UCSD-AML1 (cell line): ENCODE measurements around the gene YPEL2.

Experiments used
- DNase-seq: peaks from one replicate; lab custom pipeline; 2025; ENCODE audit not compliant: unreplicated experiment; lab: John Stamatoyannopoulos, UW

YPEL2 gene

DNA sequence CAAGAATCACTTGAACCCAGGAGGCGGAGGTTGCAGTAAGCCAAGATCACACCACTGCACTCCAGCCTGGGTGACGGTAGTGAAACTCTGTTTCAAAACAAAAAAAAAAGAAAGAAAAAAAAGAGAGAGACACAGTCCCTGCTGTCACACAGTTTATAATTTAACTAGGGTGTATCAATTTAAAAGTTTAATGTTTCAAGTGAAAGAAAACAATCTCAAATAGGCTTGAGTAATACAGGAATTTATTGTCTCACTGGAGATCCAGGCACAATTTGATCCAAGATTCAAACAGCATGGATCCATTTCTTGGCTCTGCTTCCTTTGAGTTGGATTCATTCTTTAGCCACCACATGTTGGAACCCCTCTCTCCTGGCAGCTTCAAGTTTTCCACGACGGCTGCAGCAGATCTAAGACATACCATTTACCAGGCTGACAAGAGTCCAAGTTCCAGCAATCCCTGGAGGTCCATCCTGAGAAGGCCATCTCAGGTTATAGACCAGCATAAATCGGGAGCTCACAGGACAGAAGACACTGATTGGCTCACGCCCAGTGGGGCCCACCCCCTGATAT, 97.5 kb downstream of the YPEL2 start:
- no peak for DNase-seq

- DNase-seq: no peak
Measured at GRCh38 chr17:59431601-59432000, 100.1 kb downstream of the YPEL2 start.

DNA sequence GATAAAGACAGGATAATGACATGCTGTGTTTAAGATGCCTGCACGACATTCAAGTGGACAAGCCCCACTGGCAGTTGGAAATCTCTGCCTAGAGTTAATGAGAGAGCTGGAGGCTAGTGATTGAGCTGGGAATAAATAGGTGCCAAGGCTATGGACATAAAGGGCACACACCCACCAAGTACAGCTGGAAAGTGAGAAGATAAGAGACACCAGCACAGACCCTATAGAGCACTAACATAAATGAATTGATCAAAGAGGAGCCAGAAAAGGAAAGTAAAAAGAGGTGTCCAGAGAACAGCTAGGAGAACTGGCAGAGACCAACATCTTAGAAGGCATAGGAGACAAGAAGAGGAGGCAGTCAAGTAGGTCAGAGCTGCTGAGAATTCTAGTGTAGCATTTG, 101.2 kb downstream of the YPEL2 start:
- DNase-seq: no peak

- no peak for DNase-seq
Measured at GRCh38 chr17:59433586-59433985, 102.1 kb downstream of the YPEL2 start.

GRCh38 chr17:59434429-59434828, 103.0 kb downstream of the YPEL2 start:
- DNase-seq: no peak

DNA sequence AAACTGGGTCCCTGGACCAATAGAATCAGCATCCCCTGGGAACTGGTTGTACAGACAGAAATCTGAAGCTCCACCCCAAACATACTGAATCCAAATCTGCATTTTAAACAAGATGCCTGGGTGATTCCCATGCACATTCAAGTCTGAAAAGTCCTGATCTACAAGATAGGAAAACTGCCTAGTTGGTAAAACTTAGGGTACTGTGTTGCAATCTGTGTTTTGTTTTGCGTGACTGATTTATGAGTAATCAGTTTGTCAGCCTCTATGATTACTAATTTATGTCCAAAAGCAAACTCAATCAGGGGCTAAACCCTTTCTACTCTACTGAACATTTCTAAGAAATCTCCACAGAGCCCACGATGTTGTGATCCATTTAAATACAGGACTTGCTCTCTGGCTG, 103.8 kb downstream of the YPEL2 start:
- no peak for DNase-seq

- no peak for DNase-seq
Measured at GRCh38 chr17:59436900-59437299, 105.4 kb downstream of the YPEL2 start.

GRCh38 chr17:59437791-59438281, 106.4 kb downstream of the YPEL2 start:
- DNase-seq: no peak

- DNase-seq: no peak
Measured at GRCh38 chr17:59439262-59439661, 107.8 kb downstream of the YPEL2 start.

DNA sequence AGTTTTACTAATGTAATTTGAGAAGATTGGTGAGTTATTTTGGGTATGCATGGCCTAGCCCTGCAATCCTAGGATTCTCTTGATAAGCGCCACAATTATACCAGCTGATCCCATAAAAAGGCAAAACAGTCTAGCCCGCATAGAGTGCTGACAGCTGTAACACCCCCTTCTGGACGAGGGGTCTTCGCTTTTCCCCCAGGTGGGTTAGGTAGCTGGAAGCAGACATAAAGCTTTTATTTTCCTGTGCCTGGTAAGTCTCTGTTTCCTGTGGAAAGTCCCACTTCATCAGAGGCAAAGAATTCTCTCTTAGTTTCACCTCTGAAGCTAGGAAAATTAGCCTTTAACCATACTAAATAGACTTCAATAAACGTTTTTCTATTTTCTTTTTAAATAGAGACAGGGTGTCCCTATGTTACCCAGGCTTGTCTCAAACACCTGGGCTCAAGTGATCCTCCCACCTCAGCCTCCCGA, 108.3 kb downstream of the YPEL2 start:
- DNase-seq: no peak

DNA sequence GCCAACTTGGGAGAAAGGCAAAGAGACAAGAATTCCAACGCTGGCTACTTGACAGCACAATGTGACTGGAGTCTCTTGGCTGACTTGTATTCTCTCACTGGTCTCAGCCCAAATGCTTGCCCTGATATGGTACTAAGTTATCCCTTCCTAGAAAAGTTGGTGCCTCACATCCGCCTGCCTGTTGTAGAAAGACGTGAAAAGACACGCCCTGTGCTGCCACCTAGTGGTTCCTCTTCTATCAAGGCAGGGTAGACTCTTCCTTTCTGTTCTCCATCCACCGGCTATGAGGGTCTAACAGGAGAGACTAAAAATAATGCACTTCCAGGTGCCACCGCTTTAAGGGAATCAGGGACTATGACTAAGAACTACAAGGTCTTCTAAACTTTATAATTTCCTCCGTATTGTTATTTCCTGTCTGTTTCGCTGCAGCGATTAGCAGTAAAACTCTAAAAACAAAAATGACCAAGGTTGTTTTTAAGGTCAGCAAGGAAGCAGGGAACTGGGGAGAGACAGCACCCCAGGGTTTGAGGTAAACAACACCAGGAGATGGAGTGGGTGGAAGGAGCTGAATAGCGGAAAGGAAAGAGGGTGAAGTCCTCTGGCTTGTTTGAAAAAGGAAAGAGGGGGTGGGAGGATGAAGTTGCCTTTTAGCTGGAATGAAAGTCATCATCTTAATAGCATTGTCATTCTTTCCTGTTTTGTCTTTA, 109.5 kb downstream of the YPEL2 start:
- DNase-seq: peak; percentile 69

- no peak for DNase-seq
Measured at GRCh38 chr17:59441464-59442096, 110.1 kb downstream of the YPEL2 start.

DNA sequence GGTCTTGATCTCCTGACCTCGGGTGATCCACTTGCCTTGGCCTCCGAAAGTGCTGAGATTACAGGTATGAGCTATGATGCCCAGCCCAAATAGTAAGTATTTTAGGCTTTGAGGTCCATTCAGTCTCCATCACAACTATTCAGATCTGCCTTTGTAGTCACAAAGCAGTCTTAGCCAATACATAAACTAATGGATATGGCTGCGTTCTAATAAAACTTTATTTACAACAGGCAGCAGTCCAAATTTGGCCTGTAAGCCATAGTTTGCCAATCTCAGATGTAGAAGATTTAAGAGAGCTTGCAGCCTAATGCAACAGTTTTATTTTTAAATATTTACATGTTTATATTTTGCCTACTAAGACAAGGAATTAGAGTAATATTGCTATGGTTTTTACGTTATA, 111.7 kb downstream of the YPEL2 start:
- DNase-seq: no peak
